Liver (tissue), 3 donors: ENCODE results near the gene NCAPG2.

ENCODE experiments used
- GABPA ChIP-seq, 2 donors: IDR thresholded peaks in 1 of 2; conservative IDR thresholded peaks in 1 of 2; 2 replicates each; pipeline ENCODE4 v1.6.1; 2016; ENCODE audit warnings: antibody characterized with exemption in 2 of 2, mild to moderate bottlenecking in 1 of 2, moderate library complexity in 1 of 2
- HNF4G ChIP-seq: IDR thresholded peaks from 2 replicates; pipeline ENCODE4 v1.6.1; 2016; ENCODE audit warnings: antibody characterized with exemption
- SP1 ChIP-seq: IDR thresholded peaks from 2 replicates; pipeline ENCODE4 v1.6.1; 2018; ENCODE audit warnings: antibody characterized with exemption, mild to moderate bottlenecking
- TAF1 ChIP-seq: conservative IDR thresholded peaks from 2 replicates; pipeline ENCODE4 v1.6.1; 2016; ENCODE audit warnings: antibody characterized with exemption, mild to moderate bottlenecking
- YY1 ChIP-seq: IDR thresholded peaks from 2 replicates; pipeline ENCODE4 v1.6.1; 2016; ENCODE audit warnings: antibody characterized with exemption, mild to moderate bottlenecking
- TF ChIP-seq, protein P1 (sequence below): fragments of 150-350 bp; IDR thresholded peaks from 2 replicates; pipeline ENCODE4 v1.5.1; 2017; ENCODE audit warnings: improper control_type of control experiment, low read depth, low read length; ENCODE audit not compliant: missing input control
- TF ChIP-seq, protein P2 (sequence below): IDR thresholded peaks from 2 replicates; pipeline ENCODE4 v1.6.1; 2016; ENCODE audit warnings: antibody characterized with exemption
- TF ChIP-seq, protein P3 (sequence below): IDR thresholded peaks from 2 replicates; pipeline ENCODE4 v1.6.1; 2016; ENCODE audit warnings: antibody characterized with exemption, mild to moderate bottlenecking
- TF ChIP-seq, protein P4 (sequence below): IDR thresholded peaks from 2 replicates; pipeline ENCODE4 v1.6.1; 2016; ENCODE audit warnings: antibody characterized with exemption
- TF ChIP-seq, protein P5 (sequence below): IDR thresholded peaks from 2 replicates; pipeline ENCODE4 v1.6.1; 2016; ENCODE audit warnings: antibody characterized with exemption
- donor health status: healthy.
- donor health status: healthy.

DNA sequence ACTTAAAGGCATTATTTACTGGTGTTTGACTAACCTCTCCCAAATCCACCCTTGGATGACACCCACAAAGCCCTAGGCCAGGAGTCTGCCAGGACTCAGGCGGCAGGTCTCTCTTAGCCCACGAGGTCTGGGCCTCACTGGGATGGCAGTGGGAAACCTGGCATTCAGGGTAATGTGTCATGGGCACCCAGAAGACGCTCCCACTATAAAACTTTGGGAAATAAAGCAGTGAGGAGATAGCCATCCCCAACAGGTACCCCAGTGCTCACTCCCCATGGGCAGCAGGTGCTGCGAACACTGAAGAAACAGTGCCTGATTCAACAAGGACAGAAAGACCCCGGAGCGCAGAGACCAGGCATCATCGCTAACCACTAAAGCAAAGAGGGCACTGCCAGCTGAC lies 102.6 kb downstream of the NCAPG2 start:
- TF ChIP-seq, protein P1, sequence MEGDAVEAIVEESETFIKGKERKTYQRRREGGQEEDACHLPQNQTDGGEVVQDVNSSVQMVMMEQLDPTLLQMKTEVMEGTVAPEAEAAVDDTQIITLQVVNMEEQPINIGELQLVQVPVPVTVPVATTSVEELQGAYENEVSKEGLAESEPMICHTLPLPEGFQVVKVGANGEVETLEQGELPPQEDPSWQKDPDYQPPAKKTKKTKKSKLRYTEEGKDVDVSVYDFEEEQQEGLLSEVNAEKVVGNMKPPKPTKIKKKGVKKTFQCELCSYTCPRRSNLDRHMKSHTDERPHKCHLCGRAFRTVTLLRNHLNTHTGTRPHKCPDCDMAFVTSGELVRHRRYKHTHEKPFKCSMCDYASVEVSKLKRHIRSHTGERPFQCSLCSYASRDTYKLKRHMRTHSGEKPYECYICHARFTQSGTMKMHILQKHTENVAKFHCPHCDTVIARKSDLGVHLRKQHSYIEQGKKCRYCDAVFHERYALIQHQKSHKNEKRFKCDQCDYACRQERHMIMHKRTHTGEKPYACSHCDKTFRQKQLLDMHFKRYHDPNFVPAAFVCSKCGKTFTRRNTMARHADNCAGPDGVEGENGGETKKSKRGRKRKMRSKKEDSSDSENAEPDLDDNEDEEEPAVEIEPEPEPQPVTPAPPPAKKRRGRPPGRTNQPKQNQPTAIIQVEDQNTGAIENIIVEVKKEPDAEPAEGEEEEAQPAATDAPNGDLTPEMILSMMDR = no peak
- TF ChIP-seq YY1 (no peak), TAF1 (no peak), GABPA (IDR thresholded peaks at IDR 0.05 in 1 of 2, conservative IDR thresholded peaks at IDR 0.05 in 1 of 2) (no peak), HNF4G (no peak), SP1 (no peak)
- TF ChIP-seq, protein P2, sequence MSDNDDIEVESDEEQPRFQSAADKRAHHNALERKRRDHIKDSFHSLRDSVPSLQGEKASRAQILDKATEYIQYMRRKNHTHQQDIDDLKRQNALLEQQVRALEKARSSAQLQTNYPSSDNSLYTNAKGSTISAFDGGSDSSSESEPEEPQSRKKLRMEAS = no peak
- TF ChIP-seq, protein P3, sequence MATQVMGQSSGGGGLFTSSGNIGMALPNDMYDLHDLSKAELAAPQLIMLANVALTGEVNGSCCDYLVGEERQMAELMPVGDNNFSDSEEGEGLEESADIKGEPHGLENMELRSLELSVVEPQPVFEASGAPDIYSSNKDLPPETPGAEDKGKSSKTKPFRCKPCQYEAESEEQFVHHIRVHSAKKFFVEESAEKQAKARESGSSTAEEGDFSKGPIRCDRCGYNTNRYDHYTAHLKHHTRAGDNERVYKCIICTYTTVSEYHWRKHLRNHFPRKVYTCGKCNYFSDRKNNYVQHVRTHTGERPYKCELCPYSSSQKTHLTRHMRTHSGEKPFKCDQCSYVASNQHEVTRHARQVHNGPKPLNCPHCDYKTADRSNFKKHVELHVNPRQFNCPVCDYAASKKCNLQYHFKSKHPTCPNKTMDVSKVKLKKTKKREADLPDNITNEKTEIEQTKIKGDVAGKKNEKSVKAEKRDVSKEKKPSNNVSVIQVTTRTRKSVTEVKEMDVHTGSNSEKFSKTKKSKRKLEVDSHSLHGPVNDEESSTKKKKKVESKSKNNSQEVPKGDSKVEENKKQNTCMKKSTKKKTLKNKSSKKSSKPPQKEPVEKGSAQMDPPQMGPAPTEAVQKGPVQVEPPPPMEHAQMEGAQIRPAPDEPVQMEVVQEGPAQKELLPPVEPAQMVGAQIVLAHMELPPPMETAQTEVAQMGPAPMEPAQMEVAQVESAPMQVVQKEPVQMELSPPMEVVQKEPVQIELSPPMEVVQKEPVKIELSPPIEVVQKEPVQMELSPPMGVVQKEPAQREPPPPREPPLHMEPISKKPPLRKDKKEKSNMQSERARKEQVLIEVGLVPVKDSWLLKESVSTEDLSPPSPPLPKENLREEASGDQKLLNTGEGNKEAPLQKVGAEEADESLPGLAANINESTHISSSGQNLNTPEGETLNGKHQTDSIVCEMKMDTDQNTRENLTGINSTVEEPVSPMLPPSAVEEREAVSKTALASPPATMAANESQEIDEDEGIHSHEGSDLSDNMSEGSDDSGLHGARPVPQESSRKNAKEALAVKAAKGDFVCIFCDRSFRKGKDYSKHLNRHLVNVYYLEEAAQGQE = no peak
- TF ChIP-seq, protein P4, sequence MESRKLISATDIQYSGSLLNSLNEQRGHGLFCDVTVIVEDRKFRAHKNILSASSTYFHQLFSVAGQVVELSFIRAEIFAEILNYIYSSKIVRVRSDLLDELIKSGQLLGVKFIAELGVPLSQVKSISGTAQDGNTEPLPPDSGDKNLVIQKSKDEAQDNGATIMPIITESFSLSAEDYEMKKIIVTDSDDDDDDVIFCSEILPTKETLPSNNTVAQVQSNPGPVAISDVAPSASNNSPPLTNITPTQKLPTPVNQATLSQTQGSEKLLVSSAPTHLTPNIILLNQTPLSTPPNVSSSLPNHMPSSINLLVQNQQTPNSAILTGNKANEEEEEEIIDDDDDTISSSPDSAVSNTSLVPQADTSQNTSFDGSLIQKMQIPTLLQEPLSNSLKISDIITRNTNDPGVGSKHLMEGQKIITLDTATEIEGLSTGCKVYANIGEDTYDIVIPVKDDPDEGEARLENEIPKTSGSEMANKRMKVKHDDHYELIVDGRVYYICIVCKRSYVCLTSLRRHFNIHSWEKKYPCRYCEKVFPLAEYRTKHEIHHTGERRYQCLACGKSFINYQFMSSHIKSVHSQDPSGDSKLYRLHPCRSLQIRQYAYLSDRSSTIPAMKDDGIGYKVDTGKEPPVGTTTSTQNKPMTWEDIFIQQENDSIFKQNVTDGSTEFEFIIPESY = no peak
- TF ChIP-seq, protein P5, sequence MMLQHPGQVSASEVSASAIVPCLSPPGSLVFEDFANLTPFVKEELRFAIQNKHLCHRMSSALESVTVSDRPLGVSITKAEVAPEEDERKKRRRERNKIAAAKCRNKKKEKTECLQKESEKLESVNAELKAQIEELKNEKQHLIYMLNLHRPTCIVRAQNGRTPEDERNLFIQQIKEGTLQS = no peak
